ENCODE measurements around the gene PLXNA4.

Gene PLXNA4

GRCh38 chr7:132564849-132565248 lies 11.4 kb downstream of the PLXNA4 start:
- DNase-seq (ENCODE audit: low read depth in 1 of 2, low spot score in 1 of 2), result no peak

DNA sequence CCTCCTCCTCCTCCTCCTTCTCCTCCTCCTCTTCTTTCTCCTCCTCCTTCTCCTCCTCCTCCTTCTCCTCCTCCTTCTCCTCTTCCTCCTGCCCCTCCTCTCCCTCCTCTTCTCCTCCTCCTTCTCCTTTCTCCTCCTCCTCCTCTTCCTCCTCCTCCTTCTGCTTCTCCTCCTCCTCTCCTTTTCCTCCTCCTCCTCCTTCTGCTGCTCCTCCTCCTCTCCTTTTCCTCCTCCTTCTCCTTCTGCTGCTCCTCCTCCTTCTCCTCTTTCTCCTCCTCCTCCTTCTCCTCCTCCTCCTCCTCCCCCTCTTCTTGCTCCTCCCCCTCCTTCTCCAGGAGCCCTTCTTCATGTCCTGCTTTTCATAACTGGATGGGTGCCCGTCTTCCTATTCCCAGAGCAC lies 12.2 kb downstream of the PLXNA4 start:
- no peak for DNase-seq (ENCODE audit: low read depth in 1 of 2, low spot score in 1 of 2)

DNA sequence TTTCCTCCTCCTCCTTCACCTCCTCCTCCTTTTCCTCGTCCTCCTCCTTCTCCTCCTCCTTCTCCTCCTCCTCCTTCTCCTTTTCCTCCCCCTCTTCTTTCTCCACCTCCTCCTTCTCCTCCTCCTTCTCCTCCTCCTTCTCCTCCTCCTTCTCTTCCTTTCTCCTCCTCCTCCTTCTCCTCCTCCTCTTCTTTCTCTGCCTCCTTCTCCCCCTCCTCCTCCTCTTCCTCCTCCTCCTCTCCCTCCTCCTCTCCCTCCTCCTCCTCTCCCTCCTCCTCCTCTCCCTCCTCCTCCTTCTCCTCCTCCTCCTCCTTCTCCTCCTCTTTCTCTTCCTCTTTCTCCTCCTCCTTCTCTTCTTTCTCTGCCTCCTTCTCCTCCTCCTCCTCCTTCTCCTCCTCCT lies 13.6 kb downstream of the PLXNA4 start:
- DNase-seq (ENCODE audit: low read depth in 1 of 2, low spot score in 1 of 2), result no peak

DNA sequence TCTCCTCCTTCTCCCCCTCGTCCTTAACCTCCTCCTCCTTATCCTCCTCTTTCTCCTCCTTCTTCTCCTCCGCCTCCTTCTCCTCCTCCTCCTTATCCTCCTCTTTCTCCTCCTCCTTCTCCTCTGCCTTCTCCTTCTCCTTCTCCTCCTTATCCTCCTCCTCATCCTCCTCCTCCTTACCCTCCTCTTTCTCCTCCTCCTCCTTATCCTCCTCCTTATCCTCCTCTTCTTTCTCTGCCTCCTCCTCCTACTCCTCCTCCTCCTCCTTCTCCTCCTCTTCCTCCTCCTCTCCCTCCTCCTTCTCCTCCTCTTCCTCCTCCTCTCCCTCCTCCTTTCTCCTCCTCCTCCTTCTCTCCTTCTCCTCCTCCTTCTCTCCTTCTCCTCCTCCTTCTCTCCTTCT lies 14.5 kb downstream of the PLXNA4 start:
- DNase-seq (ENCODE audit: low read depth in 1 of 2, low spot score in 1 of 2), result no peak

GRCh38 chr7:132560825-132561529 lies 15.3 kb downstream of the PLXNA4 start:
- DNase-seq (ENCODE audit: low read depth in 1 of 2, low spot score in 1 of 2), result no peak

DNA sequence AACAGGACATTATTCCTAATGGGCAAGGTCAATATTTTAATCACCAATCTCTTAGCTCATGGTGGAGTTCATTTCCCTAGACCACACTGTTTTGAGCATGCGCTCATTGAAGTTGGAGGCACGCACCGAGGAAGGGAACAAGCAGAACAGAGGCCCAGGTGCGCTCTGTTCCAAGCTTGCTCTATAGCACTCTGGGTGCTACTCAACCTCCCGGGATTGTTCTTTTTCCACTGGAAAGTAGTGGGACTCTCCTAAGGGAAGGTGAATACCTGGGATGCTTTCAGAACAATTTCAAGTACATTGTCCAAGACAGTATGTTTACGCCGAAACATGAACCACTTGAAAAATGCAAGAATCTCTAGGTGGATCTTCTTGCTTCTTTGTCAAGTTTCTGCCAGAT lies 16.2 kb downstream of the PLXNA4 start:
- DNase-seq (ENCODE audit: low read depth in 1 of 2, low spot score in 1 of 2), result no peak

DNA sequence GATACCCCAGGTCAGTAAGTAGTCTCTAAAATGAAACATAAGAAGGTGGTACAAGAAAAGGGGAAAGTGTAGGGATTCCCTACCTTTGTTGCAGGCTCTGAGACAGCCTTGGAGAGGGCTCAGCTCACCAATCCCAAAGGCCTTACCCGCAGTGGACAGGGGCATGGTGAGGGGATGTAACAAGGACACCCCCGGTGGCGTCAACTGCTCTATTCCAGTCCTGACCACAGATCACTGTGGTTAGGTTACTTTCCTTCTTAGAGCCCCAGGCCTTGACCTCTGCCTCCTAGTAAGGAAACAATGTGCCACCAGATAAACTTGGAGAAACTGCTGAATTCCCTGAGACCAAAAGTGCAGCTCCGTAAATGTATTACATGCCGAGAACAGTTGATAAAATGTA lies 17.5 kb downstream of the PLXNA4 start:
- no peak for DNase-seq (ENCODE audit: low read depth in 1 of 2, low spot score in 1 of 2)

DNA sequence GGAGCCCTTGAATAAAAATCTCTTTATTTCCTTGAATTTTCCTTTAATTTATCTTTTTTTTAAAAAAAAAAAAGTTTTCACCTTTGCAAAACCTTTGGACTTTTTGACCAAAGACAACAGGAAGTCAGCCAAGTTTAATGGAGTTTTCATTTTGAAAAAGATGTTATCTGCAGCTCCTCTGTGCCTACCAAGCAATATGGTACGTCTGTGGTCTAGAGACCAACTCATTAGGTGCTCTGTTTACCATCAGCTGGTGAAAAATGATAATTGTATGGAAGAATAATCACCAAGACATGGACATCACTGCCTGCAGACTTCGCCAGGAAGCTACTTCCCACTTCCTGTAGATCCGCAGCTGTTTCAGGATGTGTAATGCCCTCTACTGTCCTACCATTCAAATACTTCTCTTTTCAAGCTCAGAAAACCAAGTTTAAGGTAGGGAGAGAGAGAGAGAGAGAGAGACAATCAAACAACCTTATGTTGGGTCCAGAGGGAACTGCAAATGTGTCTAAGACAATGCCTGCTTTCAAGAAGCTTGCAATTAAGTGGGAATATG lies 18.7 kb downstream of the PLXNA4 start:
- DNase-seq (ENCODE audit: low read depth in 1 of 2, low spot score in 1 of 2), result no peak

GRCh38 chr7:132554446-132554845 lies 21.8 kb downstream of the PLXNA4 start:
- no peak for DNase-seq (ENCODE audit: low read depth in 1 of 2, low spot score in 1 of 2)

- DNase-seq (ENCODE audit: low read depth in 1 of 2, low spot score in 1 of 2), result no peak
Measured at GRCh38 chr7:132553031-132553430, 23.2 kb downstream of the PLXNA4 start.

- DNase-seq (ENCODE audit: low read depth in 1 of 2, low spot score in 1 of 2), result no peak
Measured at GRCh38 chr7:132551886-132552285, 24.4 kb downstream of the PLXNA4 start.

- no peak for DNase-seq (ENCODE audit: low read depth in 1 of 2, low spot score in 1 of 2)
Measured at GRCh38 chr7:132551439-132551838, 24.8 kb downstream of the PLXNA4 start.

- DNase-seq (ENCODE audit: low read depth in 1 of 2, low spot score in 1 of 2), result no peak
Measured at GRCh38 chr7:132548489-132549078, 27.7 kb downstream of the PLXNA4 start.

DNA sequence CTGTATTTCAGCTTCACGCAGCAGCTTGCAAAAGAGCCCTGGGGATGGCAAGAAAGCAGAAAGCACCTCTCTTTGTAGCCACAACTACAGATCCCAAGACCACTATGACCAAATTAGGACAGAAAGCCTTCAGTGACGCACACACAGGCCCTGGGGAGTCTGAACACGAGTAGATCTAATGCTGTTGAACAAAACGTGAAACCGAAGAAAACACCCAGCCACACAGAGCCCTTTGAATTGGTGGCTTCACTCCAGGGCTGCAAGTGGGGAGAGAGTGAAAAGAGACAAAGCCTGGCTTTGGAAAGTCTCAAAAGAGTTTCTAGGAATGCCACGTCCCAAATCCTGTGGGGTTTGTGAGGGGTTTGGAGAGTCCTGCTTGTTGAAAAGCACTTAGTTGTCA lies 28.4 kb downstream of the PLXNA4 start:
- no peak for DNase-seq (ENCODE audit: low read depth in 1 of 2, low spot score in 1 of 2)

- DNase-seq (ENCODE audit: low read depth in 1 of 2, low spot score in 1 of 2), result no peak
Measured at GRCh38 chr7:132546366-132547127, 29.7 kb downstream of the PLXNA4 start.

- no peak for DNase-seq (ENCODE audit: low read depth in 1 of 2, low spot score in 1 of 2)
Measured at GRCh38 chr7:132545756-132546155, 30.5 kb downstream of the PLXNA4 start.

DNA sequence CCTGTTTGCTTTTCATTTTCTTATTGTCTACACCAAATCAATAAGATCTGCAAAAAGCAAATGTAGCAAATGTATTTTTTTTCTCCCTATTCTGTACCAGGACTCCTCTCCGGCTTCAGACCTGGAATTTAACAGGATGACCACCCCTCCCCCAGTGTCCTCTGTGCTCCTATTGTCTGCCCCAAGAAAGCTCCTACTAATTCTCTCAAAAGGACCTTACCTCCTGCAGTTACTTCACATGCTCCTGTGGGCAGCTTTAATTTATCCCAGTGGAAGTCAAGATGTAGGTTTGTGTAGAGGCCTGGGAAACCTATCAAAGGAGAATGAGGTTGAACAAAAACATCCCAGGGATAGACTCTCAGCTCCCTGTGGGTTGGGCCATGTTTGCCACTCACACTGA lies 31.3 kb downstream of the PLXNA4 start:
- DNase-seq (ENCODE audit: low read depth in 1 of 2, low spot score in 1 of 2), result no peak

DNA sequence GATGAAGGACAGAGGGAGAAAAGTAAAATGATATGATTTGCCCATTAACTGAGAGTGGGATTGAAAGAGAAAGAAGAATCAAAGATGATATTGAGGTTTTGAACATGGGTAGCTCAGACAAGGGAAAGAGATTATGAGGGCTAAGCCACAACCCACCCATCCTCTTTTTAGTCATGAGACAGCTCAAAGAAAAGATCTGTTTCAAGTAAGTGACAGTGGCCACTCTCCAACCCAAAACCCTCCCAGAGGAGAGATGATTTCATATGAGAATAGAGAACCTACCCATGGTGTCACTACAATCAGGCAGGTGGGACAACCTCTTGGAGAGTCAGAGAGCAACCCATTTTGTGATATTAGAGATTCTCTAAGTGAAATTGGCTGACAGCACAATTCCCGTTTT lies 32.2 kb downstream of the PLXNA4 start:
- no peak for DNase-seq (ENCODE audit: low read depth in 1 of 2, low spot score in 1 of 2)

DNA sequence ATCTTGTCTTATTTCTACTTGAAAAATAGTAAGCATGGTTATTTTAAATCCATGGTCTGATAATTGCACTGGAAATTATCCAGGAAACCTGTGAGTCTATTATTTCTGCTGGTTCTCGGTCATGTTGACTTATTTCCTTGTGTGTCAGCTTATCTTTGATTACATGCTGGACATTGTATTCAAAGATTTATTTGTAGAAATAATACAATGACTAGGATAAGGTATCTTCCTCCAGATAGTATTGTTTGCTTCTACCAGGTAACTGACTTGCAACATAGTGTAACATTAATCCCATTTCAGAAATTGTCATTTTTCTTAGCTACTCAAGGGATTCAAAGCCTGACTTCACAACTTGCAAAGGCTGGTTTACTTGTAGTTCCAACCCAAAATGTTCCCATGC lies 33.4 kb downstream of the PLXNA4 start:
- DNase-seq (ENCODE audit: low read depth in 1 of 2, low spot score in 1 of 2), result no peak

DNA sequence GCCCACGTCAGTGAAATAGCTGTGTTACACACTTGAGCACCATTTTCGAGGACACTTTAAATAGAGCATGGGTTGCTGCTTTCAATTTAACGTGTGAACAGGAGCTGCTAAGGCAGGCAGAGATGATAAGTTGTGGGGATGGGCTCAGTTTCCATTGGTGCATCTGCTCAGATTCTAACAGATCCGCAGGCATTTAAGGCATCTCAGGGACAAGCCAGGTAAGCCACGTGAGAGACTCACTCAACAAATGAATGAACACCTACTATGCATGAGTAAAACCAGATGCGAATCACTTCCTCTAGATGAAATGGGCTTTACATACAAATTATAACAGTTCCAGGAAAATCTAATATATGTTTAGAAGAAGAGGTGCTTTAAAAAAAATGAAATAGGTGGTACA lies 34.6 kb downstream of the PLXNA4 start:
- no peak for DNase-seq (ENCODE audit: low read depth in 1 of 2, low spot score in 1 of 2)

DNA sequence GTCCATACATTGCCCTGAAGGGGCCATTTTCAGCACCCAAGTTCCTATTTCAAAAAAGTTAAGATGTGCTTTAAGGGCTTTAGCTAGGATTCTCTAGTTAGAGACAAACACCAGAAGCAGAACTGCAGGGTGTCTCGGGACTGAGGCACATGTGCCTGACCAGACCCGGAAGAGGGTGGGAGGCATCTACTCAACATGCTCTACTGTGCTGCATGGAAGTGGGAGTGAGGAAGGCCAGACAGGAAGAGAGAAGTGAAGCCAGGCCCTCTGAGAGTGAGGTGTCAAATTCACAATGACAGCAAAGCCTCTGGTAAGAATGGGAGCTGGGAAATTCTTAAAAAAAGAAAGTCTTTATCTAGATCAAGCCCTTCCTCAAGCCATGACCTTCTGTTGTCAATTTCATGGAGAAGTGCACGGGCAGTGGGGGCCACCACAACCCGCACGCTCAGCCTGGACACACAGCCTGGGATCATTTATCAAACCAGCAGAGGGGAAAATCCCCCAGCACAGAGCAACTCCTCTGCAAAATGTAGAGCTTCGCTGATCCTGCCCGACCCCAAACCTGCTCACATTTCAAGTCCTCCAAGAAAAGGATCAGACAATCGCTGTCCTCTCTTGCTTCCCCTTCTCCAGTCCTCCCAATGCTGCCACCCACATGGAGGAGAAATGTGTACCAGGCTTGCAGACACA lies 38.7 kb downstream of the PLXNA4 start:
- DNase-seq (ENCODE audit: low read depth in 1 of 2, low spot score in 1 of 2), result no peak
